DND-41 (cell line): ENCODE results near the gene XIRP2.

ENCODE experiments used
- ATAC-seq: fragments of 200-7000 bp; cut with Tn5 transposase; 3 replicates; pipeline ENCODE4 v1.9.1; 2021; ENCODE audit warnings: low read depth; ENCODE audit not compliant: insufficient read depth
- DNase-seq: peaks from one replicate; pipeline ENCODE4 v3.0.0-alpha.2; 2020
- H2AFZ ChIP-seq: 2 replicates; pipeline ENCODE4 v1.6.0; 2012; ENCODE audit warnings: low read depth, low read length
- H3K27ac ChIP-seq: 2 replicates; pipeline ENCODE4 v1.5.1; 2012; ENCODE audit warnings: low read length, inconsistent platforms
- H3K27me3 ChIP-seq: fragments of 200-600 bp; sonication (generic); 2 replicates; pipeline ENCODE4 v1.6.0; 2012; ENCODE audit warnings: low read length, mild to moderate bottlenecking, inconsistent platforms; ENCODE audit not compliant: insufficient read depth, poor library complexity
- H3K36me3 ChIP-seq: 2 replicates; pipeline ENCODE4 v1.5.1; 2012; ENCODE audit warnings: low read length, inconsistent platforms; ENCODE audit not compliant: insufficient read depth
- H3K4me1 ChIP-seq: 2 replicates; pipeline ENCODE4 v1.5.1; 2012; ENCODE audit warnings: mild to moderate bottlenecking, low read length; ENCODE audit not compliant: insufficient read depth
- H3K4me2 ChIP-seq: 2 replicates; pipeline ENCODE4 v1.6.0; 2012; ENCODE audit warnings: mild to moderate bottlenecking, moderate library complexity, low read length, inconsistent platforms; ENCODE audit not compliant: insufficient read depth
- H3K4me3 ChIP-seq, 2 experiments: fragments of 200-600 bp in 1 of 2; shearing (Covaris generic) in 1 of 2; 2 replicates each; pipeline ENCODE4 v1.5.1; 2012 to 2016; ENCODE audit warnings: inconsistent platforms in 2 of 2, low read length in 2 of 2, mild to moderate bottlenecking in 2 of 2, low read depth in 1 of 2, moderate library complexity in 1 of 2
- H3K79me2 ChIP-seq: 2 replicates; pipeline ENCODE4 v1.6.0; 2012; ENCODE audit warnings: low read length, inconsistent platforms; ENCODE audit not compliant: insufficient read depth
- H3K9ac ChIP-seq: 2 replicates; pipeline ENCODE4 v1.6.0; 2012; ENCODE audit warnings: low read depth, mild to moderate bottlenecking, inconsistent platforms, low read length, moderate library complexity
- H3K9me3 ChIP-seq: 2 replicates; pipeline ENCODE4 v1.5.1; 2012; ENCODE audit warnings: low read length, moderate library complexity, mild to moderate bottlenecking, inconsistent platforms; ENCODE audit not compliant: insufficient read depth, severe bottlenecking
- H4K20me1 ChIP-seq: 2 replicates; pipeline ENCODE4 v1.6.0; 2012; ENCODE audit warnings: low read length; ENCODE audit not compliant: insufficient read depth
- CTCF ChIP-seq: IDR thresholded peaks from 2 replicates; pipeline ENCODE4 v1.5.1; 2012; ENCODE audit warnings: borderline replicate concordance, low read length, moderate library complexity, mild to moderate bottlenecking; ENCODE audit not compliant: poor library complexity, severe bottlenecking; ENCODE audit errors: extremely low read depth
- EZH2 ChIP-seq: IDR thresholded peaks from 3 replicates; pipeline ENCODE4 v1.6.1; 2012; ENCODE audit warnings: borderline replicate concordance, low read depth, mild to moderate bottlenecking, moderate library complexity, low read length, inconsistent platforms; ENCODE audit not compliant: severe bottlenecking

XIRP2 gene

GRCh38 chr2:167297292-167297691 is 409.0 kb downstream of the XIRP2 start:
- TF ChIP-seq CTCF, result no peak
- TF ChIP-seq EZH2, result no peak
- no peaks in the 10 kb centered on the region for H4K20me1 ChIP-seq
- ATAC-seq, result no peak
- H3K36me3 ChIP-seq, result no peaks in the 10 kb centered on the region
- H3K4me1 ChIP-seq, result no peaks in the 10 kb centered on the region
- no peak overlapping the region for H2AFZ ChIP-seq
- no peak for DNase-seq
- H3K9ac ChIP-seq, result no peak overlapping the region
- H3K9me3 ChIP-seq, result no peaks in the 10 kb centered on the region
- no peak overlapping the region for H3K4me2 ChIP-seq
- no peak overlapping the region for H3K27ac ChIP-seq
- no peaks in the 10 kb centered on the region for H3K27me3 ChIP-seq
- H3K79me2 ChIP-seq, result no peaks in the 10 kb centered on the region
- no peak overlapping the region for H3K4me3 ChIP-seq

- Histone ChIP-seq H3K4me1 (no peaks in the 10 kb centered on the region), H3K9me3 (no peaks in the 10 kb centered on the region), H3K9ac (no peak overlapping the region), H3K4me3 (no peak overlapping the region), H3K79me2 (no peaks in the 10 kb centered on the region), H3K36me3 (no peaks in the 10 kb centered on the region), H3K4me2 (no peak overlapping the region), H3K27me3 (no peaks in the 10 kb centered on the region), H3K27ac (no peak overlapping the region), H4K20me1 (no peaks in the 10 kb centered on the region), H2AFZ (no peak overlapping the region)
- no peak for ATAC-seq
- DNase-seq, result no peak
- TF ChIP-seq CTCF (no peak), EZH2 (no peak)
Observed at GRCh38 chr2:167298017-167298416, 409.7 kb downstream of the XIRP2 start.
